Endodermal cell (in vitro differentiated cells): ENCODE results near the gene KMT2B. TPM values are rescaled to one million over a fixed set of nuclear protein-coding genes. Genes with fewer than 3 reads are reported as not detected.

Experiments
- DNase-seq: peaks from one replicate; pipeline ENCODE4 v3.0.0-alpha.2; 2017
- H3K27ac ChIP-seq: 2 replicates; pipeline ENCODE4 v1.5.1; 2013; ENCODE audit warnings: mild to moderate bottlenecking, low read depth, low read length, moderate library complexity
- H3K27me3 ChIP-seq: 2 replicates; pipeline ENCODE4 v1.6.1; 2013; ENCODE audit warnings: mild to moderate bottlenecking, low read length, moderate library complexity; ENCODE audit not compliant: insufficient read depth, control insufficient read depth, poor library complexity, severe bottlenecking
- H3K36me3 ChIP-seq: 2 replicates; pipeline ENCODE4 v1.7.0; 2013; ENCODE audit warnings: mild to moderate bottlenecking, low read length, moderate library complexity; ENCODE audit not compliant: control insufficient read depth, insufficient read depth
- H3K4me1 ChIP-seq: one replicate; pipeline ENCODE4 v1.7.0; 2013; ENCODE audit warnings: low read length; ENCODE audit not compliant: control insufficient read depth, insufficient read depth
- H3K4me3 ChIP-seq: 2 replicates; pipeline ENCODE4 v1.5.1; 2013; ENCODE audit warnings: mild to moderate bottlenecking, low read length, moderate library complexity
- H3K9ac ChIP-seq: 2 replicates; pipeline ENCODE4 v1.6.1; 2013; ENCODE audit warnings: mild to moderate bottlenecking, low read length, moderate library complexity; ENCODE audit not compliant: poor library complexity, severe bottlenecking; ENCODE audit errors: extremely low read depth
- H3K9me3 ChIP-seq: 2 replicates; pipeline ENCODE4 v1.6.1; 2013; ENCODE audit warnings: mild to moderate bottlenecking, low read length, moderate library complexity; ENCODE audit not compliant: control insufficient read depth
- H3K27ac Mint-ChIP-seq: 2 replicates; pipeline ENCODE4 v1.8.0; 2020; ENCODE audit warnings: mixed read lengths
- H3K27me3 Mint-ChIP-seq: 2 replicates; pipeline ENCODE4 v1.8.0; 2021; ENCODE audit warnings: mild to moderate bottlenecking, mixed read lengths; ENCODE audit not compliant: insufficient read depth
- H3K36me3 Mint-ChIP-seq: 2 replicates; pipeline ENCODE4 v1.8.0; 2020; ENCODE audit warnings: low read depth, mixed read lengths
- H3K4me1 Mint-ChIP-seq: 2 replicates; pipeline ENCODE4 v1.8.0; 2020; ENCODE audit warnings: mixed read lengths
- H3K4me3 Mint-ChIP-seq: 2 replicates; pipeline ENCODE4 v1.8.0; 2020; ENCODE audit warnings: mild to moderate bottlenecking, moderate library complexity, mixed read lengths
- H3K9me3 Mint-ChIP-seq: 2 replicates; pipeline ENCODE4 v1.8.0; 2020; ENCODE audit warnings: mild to moderate bottlenecking, mixed read lengths
- CTCF ChIP-seq: fragments of 200-600 bp; sonication (generic); conservative IDR thresholded peaks from 2 replicates; pipeline ENCODE4 v1.5.0; 2021; ENCODE audit warnings: antibody characterized with exemption, mild to moderate bottlenecking
- WGBS, 2 experiments: methylation state at CpG; one replicate each; pipeline versions ENCODE4 v1.1.5 to v1.1.7; 2013; ENCODE audit warnings: missing lambda C conversion rate in 2 of 2, mixed read lengths in 1 of 2; ENCODE audit not compliant: insufficient coverage in 1 of 2, insufficient read length in 1 of 2; 5-methylcytosine and 5-hydroxymethylcytosine counted together
- total RNA-seq, 2 donors: library from RNA; stranded (reverse); fragmentation: NEBNext Ultra II Directional in 1 of 2; extraction: Animal tissue kit (Norgen Biotek cat#: 25700) in 1 of 2; gene quantifications; 2 replicates in 1 of 2; 3 replicates in 1 of 2; pipeline ENCODE4 v1.2.1, GENCODE V29; 2021

KMT2B gene
- total RNA-seq, 2 donors from 2014 or later = 48.1 to 54.0 TPM

- no peak for TF ChIP-seq CTCF
- no peaks in the 10 kb centered on the region for H3K27me3 Mint-ChIP-seq
- Histone ChIP-seq H3K4me3 (peak within 1 kb of the TSS; percentile 98), H3K9me3 (no peaks in the 10 kb centered on the region), H3K27ac (peak within 1 kb of the TSS; percentile 99), H3K9ac (peak within 1 kb of the TSS; percentile 99), H3K36me3 (peaks cover 3% of the 10 kb centered on the region), H3K4me1 (no peaks in the 10 kb centered on the region), H3K27me3 (no peaks in the 10 kb centered on the region)
- H3K4me3 Mint-ChIP-seq = peak within 1 kb of the TSS; percentile 82
- H3K4me1 Mint-ChIP-seq = peaks cover 10% of the 10 kb centered on the region
- WGBS, 2 experiments = 1 to 3% methylated on average over 16 to 40 of the region's 40 CpGs
- H3K36me3 Mint-ChIP-seq = peaks cover 9% of the 10 kb centered on the region
- peak within 1 kb of the TSS; percentile 100 for H3K27ac Mint-ChIP-seq
- no peaks in the 10 kb centered on the region for H3K9me3 Mint-ChIP-seq
- peak; percentile 98 for DNase-seq
These were observed 27.7 kb downstream of the KMT2B start, which contains the start of the genes PSENEN and U2AF1L4 for GRCh38 chr19:35745328-35746086. Gene PSENEN (plus strand): TSS chr19:35745651. CDS start chr19:35745931, 280 bp downstream. Gene U2AF1L4 (minus strand): TSS chr19:35745418. CDS start chr19:35745391, 27 bp downstream.

- H3K36me3 Mint-ChIP-seq = peaks cover 9% of the 10 kb centered on the region
- WGBS, 2 experiments = 4 to 24% methylated on average over 3 to 4 of the region's 4 CpGs
- no peak overlapping the region for H3K27ac ChIP-seq
- peak overlapping the region; percentile 99 for H3K9ac ChIP-seq
- H3K27ac Mint-ChIP-seq = peak overlapping the region; percentile 100
- H3K27me3 ChIP-seq = no peaks in the 10 kb centered on the region
- H3K36me3 ChIP-seq = peaks cover 3% of the 10 kb centered on the region
- H3K4me3 ChIP-seq = peak overlapping the region; percentile 98
- TF ChIP-seq CTCF = no peak
- peak overlapping the region; percentile 82 for H3K4me3 Mint-ChIP-seq
- no peaks in the 10 kb centered on the region for H3K4me1 ChIP-seq
- H3K9me3 Mint-ChIP-seq = no peaks in the 10 kb centered on the region
- DNase-seq = no peak
- no peaks in the 10 kb centered on the region for H3K9me3 ChIP-seq
- H3K4me1 Mint-ChIP-seq = peaks cover 10% of the 10 kb centered on the region
- no peaks in the 10 kb centered on the region for H3K27me3 Mint-ChIP-seq
These were observed 28.3 kb downstream of the KMT2B start for GRCh38 chr19:35746087-35746462.

GRCh38 chr19:35746531-35746930 is 28.7 kb downstream of the KMT2B start:
- Histone ChIP-seq H3K27ac (no peak overlapping the region), H3K36me3 (peaks cover 3% of the 10 kb centered on the region), H3K9ac (peak overlapping the region; percentile 99), H3K9me3 (no peaks in the 10 kb centered on the region), H3K4me3 (peak overlapping the region; percentile 98), H3K27me3 (no peaks in the 10 kb centered on the region), H3K4me1 (no peaks in the 10 kb centered on the region)
- peak overlapping the region; percentile 100 for H3K27ac Mint-ChIP-seq
- H3K27me3 Mint-ChIP-seq = no peaks in the 10 kb centered on the region
- no peaks in the 10 kb centered on the region for H3K9me3 Mint-ChIP-seq
- peaks cover 9% of the 10 kb centered on the region for H3K36me3 Mint-ChIP-seq
- no peak for TF ChIP-seq CTCF
- H3K4me1 Mint-ChIP-seq = peaks cover 10% of the 10 kb centered on the region
- DNase-seq = no peak
- peak overlapping the region; percentile 82 for H3K4me3 Mint-ChIP-seq
- WGBS, 2 experiments = 86 to 96% methylated on average over 4 to 5 of the region's 5 CpGs
